GM12891 (cell line): Measurements from ENCODE around the gene SLC48A1.
A peak's percentile ranks its signal among the peaks of the same experiment; 100 is the strongest.

Experiments used
- DNase-seq: peaks from one replicate; pipeline ENCODE4 v3.0.0; 2011; ENCODE audit warnings: low spot score; ENCODE audit not compliant: insufficient read length
- FAIRE-seq: peaks from 2 replicates; lab custom pipeline; 2011; peaks lifted over from hg19 to GRCh38; lab: Jason Lieb, UNC
- PAX5 ChIP-seq: IDR thresholded peaks from 2 replicates; pipeline ENCODE4 v1.6.1; 2011; ENCODE audit warnings: low read length, moderate library complexity, mild to moderate bottlenecking; ENCODE audit not compliant: insufficient read depth, severe bottlenecking
- POLR2A ChIP-seq: IDR thresholded peaks from 2 replicates; pipeline ENCODE4 v1.6.1; 2011; ENCODE audit warnings: low read depth, low read length, control low read depth
- POLR2AphosphoS5 ChIP-seq: IDR thresholded peaks from 2 replicates; pipeline ENCODE4 v1.6.1; 2011; ENCODE audit warnings: low read depth, low read length, control low read depth
- POU2F2 ChIP-seq: IDR thresholded peaks from 2 replicates; pipeline ENCODE4 v1.6.1; 2011; ENCODE audit warnings: low read depth, mild to moderate bottlenecking, control low read depth, low read length, moderate library complexity
- SPI1 ChIP-seq: IDR thresholded peaks from 2 replicates; pipeline ENCODE4 v1.6.1; 2011; ENCODE audit warnings: low read depth, low read length, control low read depth
- TAF1 ChIP-seq: IDR thresholded peaks from 2 replicates; pipeline ENCODE4 v1.6.1; 2011; ENCODE audit warnings: low read depth, low read length, control low read depth

Gene SLC48A1

DNA sequence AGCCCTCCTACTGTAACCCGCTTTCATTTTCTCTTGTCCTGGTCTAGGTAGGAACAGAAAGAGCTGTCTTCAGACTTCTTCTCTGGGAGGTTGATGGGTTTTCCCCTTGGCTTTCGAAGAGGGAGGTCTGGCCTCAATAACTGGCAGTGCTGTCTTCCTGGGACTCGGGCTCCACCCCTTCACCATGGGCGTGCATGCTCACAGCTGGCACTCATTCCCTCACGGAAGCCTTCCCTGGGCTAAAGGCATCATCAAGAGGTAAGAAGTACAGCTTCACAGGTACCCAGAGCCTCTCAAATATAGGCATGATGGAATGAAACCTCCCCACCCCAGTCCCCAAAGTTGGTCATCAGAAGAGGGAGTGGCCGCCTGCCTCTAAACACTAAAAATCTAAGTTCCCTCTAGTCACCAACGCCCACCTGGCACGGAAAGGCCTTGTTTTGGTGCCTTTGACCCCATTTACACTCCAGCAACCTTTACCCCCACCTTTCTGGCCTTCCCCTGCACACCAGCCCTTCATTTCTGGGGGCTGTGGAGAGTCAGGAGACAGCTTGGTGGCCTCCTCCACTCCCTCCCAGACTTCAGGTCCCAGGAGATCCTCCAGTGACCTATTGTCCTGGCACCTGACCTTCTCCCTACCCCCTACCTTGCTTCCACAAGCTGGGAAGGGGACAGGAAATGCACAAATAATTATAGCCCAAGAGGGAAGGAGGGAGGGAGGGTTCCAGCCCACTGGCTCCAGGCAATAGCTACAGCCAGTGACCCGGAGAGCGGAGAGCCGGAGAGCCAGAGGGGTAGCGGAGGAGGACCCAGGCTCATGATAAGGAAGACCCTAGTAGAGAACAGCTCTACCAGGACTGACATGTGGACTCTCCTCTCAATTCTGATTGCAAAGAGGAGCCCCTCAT is 17.1 kb upstream of the SLC48A1 start:
- FAIRE-seq (peak; percentile 84), DNase-seq (no peak)
- TF ChIP-seq SPI1 = no peak
- no peak for TF ChIP-seq POLR2A
- no peak for TF ChIP-seq POLR2AphosphoS5
- no peak for TF ChIP-seq POU2F2
- no peak for TF ChIP-seq PAX5
- TF ChIP-seq TAF1 = no peak; the same call in 1 of the 2 replicates

DNA sequence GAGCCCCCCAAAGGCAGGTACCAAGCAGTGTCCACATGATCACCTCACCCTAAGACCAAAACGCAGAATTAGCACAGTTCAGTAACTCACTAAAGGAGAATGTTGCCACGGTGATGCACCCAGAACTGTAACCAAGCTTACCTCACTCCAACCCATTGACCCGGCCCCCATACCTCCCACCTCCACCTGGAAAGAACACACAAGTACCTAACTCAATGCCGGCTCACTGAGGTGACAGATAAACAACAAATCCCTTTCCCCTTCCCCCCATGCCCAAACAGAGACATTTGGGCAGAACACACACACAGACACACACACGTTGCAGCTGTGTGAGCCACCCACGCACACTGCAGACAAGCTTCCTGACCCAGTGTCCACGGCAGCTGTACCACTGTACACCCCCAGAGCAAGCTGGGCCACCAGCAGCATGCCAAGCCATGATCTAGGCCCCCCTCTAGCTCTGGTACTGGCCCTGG is 15.6 kb upstream of the SLC48A1 start:
- TF ChIP-seq POLR2A (no peak), PAX5 (no peak), TAF1 (no peak), SPI1 (no peak), POU2F2 (no peak), POLR2AphosphoS5 (no peak)
- DNase-seq (no peak), FAIRE-seq (no peak)

DNA sequence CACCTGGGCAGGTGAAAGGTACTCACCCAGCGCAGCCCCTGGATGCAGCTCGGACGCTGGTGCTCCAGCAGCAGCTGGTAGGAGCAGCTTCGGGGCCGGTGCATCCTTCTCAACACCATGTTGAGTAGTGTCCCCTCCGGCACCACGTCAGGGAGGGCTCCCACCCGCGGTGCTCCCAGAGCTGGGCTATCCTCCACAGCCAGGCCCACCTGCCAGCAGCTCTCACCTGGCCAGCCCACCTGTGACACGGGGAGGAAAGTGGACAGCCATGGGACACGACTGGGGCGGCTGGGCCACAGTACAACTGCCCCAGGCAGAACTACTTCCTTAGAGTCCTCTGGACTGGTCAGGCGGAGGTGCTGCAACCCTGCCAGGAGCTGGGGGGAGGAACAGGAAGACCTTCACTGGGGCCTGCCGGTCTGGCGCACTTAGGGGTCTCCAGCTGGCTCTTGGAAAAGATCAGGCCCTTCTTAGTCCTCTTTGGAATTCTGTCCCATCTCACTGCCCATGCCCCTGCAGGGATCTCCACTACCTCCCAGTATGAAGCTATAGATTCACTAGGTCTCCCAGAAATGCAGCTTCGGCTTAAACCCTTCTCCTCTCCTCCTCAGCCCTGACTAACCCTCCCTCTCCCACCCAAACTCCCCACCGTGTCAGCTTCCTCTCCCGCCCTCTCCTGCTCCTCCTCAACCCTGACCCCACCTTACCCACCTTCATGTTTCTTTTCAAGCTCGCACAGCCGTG is 15.0 kb upstream of the SLC48A1 start:
- DNase-seq (no peak), FAIRE-seq (no peak)
- no peak for TF ChIP-seq PAX5
- TF ChIP-seq POU2F2 = no peak
- no peak for TF ChIP-seq POLR2A
- no peak for TF ChIP-seq POLR2AphosphoS5
- TF ChIP-seq TAF1 = no peak
- no peak for TF ChIP-seq SPI1

DNA sequence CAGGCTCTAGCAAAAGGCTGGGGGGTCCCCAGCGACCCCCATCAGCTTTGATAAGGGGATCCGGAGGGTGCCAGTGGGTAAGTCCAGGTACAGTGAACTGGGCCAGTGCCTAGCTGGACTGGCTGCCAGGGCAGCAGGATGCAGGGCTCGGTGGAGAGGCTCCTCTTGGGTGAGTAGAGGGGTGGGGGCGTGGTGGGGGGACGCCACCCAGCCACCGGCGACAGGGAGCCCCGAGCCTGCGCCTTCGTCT is 14.5 kb upstream of the SLC48A1 start:
- TF ChIP-seq POLR2A = no peak
- no peak for TF ChIP-seq PAX5
- no peak for TF ChIP-seq SPI1
- no peak for TF ChIP-seq POLR2AphosphoS5
- no peak for TF ChIP-seq POU2F2
- no peak for TF ChIP-seq TAF1
- no peak for FAIRE-seq
- no peak for DNase-seq

DNA sequence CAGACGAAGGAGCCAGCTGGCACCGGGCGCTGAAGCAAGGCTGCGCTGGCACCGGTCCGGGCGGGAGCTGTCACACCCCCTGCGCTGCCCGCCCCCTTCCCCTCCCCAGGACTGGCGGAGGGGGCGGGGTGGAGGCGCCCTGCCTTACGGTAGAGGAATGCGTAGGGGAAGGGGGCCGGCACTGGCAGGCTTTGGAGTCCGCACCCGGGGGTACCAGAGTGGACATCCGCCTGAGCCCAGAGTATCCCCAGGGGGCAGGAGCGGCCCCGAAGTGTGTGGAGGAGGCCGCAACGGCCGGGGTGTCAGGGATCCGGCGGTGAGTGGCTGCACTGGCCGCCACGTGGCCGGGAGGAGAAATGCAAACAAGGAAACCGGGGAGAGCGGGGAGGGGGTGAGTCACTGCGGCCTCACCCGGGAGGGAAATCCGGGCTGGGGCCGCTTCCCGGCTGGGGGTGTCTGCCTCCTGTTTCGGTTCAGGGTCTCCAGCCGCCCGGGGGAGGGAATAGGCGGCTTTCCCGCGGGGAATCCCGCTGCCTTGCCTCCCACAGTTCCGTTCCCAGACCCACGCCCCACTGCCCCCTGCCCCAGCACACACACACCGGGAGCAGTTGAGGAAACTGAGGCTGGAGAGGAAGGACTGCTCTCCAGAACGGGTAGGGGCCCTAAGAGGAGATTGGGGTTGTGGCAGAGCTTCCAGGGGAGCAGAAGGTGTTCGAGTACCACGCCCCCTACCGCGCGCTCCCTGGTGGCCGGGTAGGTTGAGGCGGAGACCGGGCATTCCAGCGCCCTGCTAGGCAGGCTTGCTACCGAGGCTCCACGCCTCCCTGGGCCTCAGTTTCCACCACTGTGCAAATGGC is 14.0 kb upstream of the SLC48A1 start, which contains the start of gene RAPGEF3:
Gene RAPGEF3, minus strand, starts transcription at position 47 of the 857 bp plus-strand sequence. CDS start 324 bp downstream, outside the sequence.
- DNase-seq = peak; percentile 85
- peak; percentile 82 for FAIRE-seq
- 0 out of 2 replicates have a peak, but pooled peaks have one; percentile 12 for TF ChIP-seq POU2F2
- TF ChIP-seq SPI1 = no peak

DNA sequence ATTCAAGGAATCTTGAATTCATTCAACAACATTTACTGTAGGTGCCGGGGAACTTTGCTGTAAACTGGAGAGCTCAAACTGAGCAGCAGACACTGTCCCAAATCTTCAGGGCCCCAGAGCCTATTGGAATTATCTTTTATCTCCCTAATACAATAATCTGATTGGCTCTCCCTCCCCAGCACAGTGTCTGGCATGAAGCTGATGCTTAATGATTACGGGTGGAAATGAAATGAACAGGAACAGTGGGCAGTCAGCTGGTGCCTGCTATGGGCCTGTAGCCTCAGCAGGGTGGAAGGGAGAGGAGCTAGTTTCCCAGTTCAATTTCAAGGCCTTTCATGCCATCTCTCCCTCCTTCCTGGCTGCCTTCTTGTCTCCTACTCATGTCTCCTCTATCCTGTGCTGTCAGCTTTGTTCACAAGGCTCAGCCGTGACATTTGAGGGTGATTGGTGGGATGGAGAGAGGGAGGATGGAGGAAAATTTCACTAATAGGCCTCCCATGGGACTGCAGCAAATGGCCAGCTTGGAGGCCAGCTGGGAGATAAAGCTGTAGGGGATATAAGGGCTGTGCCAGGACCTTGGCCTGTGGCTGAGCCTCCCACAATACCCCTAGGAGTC is 10.1 kb upstream of the SLC48A1 start:
- no peak for FAIRE-seq
- TF ChIP-seq POU2F2 = no peak
- TF ChIP-seq SPI1 = no peak
- TF ChIP-seq PAX5 = no peak
- TF ChIP-seq TAF1 = no peak
- no peak for TF ChIP-seq POLR2A
- no peak for TF ChIP-seq POLR2AphosphoS5
- no peak for DNase-seq

DNA sequence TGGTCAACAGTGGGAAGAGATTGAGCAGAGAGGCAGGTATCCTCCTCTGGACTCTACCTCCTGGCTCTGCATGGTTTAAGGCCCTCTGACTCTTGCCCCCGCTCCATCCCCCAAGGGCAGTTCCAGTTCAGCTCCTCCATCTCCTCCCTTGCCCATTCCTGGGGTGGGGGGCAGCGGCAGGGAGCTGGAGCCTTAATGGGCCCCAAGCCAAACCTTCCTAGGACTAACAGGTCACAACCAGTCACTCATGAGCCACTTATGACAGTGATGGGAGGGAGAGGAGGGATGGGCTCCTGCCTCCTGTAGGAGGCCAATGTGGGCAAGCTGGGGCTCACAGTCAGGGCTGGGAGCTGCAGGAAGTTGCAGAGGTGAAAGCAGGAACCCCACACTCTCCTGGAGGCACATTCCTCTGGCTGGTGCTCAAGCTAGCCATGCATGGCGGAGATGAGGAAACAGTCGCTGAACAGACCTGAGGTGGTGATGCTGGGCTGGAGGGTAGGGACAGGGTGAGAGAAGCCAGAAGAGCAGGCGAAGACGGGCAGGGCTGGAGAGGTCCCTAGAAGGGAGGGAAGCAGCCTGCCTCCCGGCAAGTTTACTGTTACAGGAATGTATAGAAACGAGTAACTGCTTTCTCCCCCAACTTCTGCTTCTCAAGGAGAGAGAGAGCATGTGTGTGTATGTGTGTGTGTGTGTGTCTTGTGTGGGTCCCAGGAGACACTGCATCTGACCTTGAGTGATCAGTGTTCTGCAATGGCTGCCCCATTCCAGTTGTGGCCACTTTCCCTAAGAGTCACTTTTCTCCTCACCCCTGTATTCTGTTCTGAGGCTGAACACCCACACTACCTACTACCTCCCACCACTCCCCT is 9.3 kb upstream of the SLC48A1 start:
- FAIRE-seq = no peak
- DNase-seq = no peak
- TF ChIP-seq TAF1 (no peak), SPI1 (no peak), PAX5 (no peak), POLR2AphosphoS5 (no peak), POLR2A (no peak)

DNA sequence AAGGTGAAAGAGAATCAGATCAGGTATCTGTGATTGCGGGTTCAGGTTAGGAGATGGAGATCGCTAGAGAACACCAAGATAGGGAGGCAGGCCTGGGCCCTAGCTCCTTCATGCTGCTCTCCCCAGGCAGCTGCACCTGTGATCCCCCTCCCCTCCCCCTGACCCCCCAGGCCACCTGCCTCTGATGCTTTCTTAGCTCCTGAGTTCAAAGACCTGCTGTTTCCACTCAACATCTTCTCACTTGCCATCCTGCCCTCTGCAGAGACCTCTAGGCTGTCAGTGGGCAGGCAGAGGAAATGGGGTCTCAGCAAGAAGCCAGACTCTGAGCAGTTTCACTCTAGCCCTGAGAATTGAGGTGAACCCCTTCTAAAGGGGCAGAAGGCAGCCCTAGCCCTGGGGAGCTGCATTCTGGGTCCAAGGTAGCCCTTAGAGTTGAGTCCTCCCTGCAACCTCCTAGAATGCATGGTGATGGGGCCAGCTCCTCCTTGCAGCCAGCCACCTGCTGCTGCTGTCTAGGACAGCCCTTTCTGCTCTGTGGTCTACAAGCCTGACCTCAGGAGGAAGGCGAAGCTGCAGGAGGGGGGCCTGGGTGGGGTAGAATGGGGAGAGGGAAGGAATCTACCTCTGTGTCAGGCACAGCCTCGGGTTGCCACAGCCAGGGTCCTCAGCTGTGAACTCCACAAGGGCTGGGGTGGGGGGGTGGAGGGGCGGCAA is 6.4 kb upstream of the SLC48A1 start:
- DNase-seq (no peak), FAIRE-seq (no peak)
- TF ChIP-seq POU2F2 (no peak), SPI1 (no peak), POLR2A (no peak), TAF1 (no peak), POLR2AphosphoS5 (no peak), PAX5 (no peak)
